Medulla oblongata (tissue), 1 donor: ENCODE results near the gene TRIM77.
"Not testable (repeated sequence)": the region's sequence is repeated elsewhere in the genome, so short reads cannot be mapped to it uniquely, and the experiment has no call there.

ENCODE experiments used
- DNase-seq: peaks from one replicate; pipeline ENCODE4 v3.0.0-alpha.2; 2015; ENCODE audit errors: extremely low spot score

TRIM77 gene

GRCh38 chr11:89709999-89710398 is at the start of gene TRIM77:
TSS of gene TRIM77 (plus strand) at chr11:89710299. CDS start at chr11:89710299, 0 bp downstream.
- not testable (repeated sequence) for DNase-seq

DNA sequence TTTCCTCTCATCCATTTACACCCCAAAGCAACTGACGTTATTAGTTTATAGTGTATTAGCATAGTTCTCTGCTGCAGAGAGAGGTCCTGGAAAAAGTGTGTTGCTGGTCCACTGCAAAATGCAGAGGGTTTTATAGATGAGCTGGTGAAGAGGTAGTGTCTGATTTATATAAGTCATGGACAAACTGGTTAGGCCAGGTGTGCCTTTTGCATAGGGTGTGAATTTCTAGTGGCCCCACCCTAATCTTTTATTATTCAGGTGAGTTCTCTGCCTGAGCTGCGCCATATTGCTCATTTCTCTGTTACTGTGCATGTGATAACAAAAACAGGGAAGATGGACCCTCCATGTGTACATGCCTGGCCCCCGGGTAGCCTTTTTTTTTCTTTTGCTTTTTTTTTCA is 43.1 kb upstream of the TRIM77 start:
- DNase-seq, result no peak

- DNase-seq, result not testable (repeated sequence)
These were observed 41.9 kb upstream of the TRIM77 start for GRCh38 chr11:89668158-89668557.

DNA sequence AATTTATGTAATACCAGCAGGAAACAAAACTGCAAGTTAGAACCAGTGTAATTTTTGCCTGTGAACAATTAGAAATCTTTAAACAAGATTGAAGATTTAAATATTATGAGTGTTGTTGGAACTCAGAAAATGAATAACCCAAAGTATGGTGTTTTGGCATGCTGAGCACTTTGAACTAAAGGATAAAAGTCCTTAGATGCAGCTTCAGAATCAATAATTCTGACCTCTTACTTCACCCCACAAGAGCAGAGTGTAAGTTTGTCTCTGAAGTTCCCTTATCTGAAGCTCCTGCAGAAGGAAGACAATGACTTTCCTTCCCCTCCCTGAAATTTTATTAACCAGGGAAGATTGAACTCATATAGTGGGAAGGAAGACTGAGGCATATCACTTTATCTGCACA is 40.5 kb upstream of the TRIM77 start:
- not testable (repeated sequence) for DNase-seq

DNA sequence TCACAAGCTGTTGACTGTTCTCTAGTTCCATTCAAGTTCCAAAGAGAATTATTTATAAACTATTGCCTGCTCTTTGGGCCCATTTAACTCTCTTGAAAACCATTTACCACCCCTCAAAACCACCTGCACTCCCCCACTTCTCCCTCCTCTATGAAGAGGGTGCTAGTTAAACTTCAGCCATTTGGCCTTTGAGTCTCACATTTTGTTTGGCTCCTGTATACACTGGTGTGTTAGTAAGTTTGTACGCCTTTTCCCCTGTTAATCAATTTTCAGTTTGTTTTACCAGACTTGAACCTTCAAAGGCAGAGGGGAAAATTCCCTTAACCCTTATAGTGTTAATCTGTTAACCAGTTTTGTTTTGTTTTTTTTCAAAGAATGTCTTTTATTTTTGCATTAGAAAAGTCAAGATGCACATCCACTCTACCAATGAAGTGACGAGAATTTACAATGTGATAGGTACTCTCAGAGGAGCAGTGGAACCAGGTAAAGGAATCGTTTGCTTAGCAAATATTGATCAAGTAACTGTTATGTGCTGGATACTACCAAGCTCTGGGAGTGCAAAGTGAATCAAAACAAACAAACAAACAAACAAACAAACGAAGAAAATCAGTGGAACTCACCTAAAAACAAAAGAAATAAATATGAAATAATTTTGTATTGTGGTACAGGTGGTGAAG is 40.0 kb upstream of the TRIM77 start:
- DNase-seq, result not testable (repeated sequence)

DNA sequence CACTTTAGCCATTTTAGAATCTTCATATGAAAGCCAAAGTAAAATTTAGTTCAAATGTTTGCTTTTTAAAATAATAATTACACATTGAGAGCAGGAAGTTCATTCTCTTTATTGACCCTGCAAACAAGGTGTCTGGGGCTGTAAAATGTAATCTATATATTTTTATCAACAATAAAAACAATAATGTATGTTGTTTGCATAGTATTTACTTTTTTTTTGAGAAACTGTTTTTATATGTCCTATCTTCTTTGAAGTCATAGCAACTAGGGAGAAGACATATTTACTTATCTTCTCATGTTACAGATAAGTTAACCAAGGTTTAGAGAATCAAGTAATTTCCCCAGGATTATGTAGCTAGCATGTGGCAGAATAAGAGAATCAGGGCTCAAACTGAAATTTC is 37.6 kb upstream of the TRIM77 start:
- not testable (repeated sequence) for DNase-seq

DNA sequence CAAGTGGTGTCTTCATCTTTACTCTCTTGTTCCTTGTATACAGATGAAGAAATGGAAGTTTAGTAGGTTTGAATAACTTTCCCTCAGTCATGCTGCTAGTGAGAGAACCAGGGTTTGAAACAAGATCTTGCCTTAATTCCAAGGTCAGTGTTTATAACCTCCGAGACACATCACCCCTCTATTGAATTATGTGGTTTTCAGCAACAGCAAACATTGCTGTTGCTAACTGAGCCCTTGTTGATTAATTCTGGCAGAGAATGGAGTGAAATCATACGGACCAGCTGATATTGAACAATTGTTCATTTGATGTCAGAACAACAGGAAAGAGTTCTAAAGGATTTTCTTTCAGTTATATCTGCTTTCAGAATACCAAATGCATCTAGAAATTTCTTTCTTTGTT is 36.7 kb upstream of the TRIM77 start:
- DNase-seq, result peak; percentile 59

GRCh38 chr11:89675383-89675782 is 34.7 kb upstream of the TRIM77 start:
- peak; percentile 45 for DNase-seq

GRCh38 chr11:89675948-89676347 is 34.2 kb upstream of the TRIM77 start:
- not testable (repeated sequence) for DNase-seq

GRCh38 chr11:89707080-89707479 is 3.0 kb upstream of the TRIM77 start:
- not testable (repeated sequence) for DNase-seq

- DNase-seq, result not testable (repeated sequence)
These were observed 14.9 kb downstream of the TRIM77 start for GRCh38 chr11:89724866-89725498.

DNA sequence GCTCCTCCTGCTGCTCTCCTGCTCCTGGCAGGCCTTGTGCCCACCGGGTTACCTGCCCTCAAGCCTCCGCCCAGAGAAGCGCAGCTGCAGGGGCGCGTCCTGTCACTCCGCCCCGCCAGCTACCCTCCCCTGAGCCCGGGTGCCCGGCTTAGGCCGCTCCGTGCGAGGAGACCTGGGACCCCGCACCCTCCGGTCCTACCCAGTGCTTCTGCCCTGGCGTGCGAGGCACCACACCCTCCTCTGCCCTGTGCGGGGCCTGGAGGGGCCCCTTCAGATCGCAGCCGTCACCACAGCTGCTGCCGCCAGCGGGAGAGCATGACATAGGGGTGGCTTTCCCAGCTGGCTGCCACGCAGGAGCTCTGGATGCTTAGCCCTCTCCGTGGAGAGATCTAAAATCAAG is 20.1 kb downstream of the TRIM77 start:
- DNase-seq, result not testable (repeated sequence)

- peak; percentile 70 for DNase-seq
These were observed 26.5 kb downstream of the TRIM77 start for GRCh38 chr11:89736566-89736965.

DNA sequence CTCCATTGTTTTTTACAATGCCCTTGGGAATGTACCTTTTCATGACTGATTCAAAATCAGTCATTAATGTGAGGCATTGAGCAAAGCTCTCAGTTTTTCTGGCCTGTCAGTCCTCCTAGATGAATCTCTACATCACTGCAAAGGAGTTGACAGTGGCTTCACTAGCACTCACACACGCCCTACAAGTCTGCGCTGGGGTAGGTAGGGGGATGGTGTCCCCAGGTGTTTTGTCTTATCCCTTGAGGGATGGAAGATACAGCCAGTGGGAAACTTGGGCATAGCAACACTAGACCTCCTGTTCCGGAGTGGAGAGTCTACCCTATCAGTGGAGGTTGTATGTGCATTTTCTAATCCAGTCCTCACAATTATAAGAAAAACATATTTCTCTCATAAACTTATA is 27.0 kb downstream of the TRIM77 start:
- no peak for DNase-seq

DNA sequence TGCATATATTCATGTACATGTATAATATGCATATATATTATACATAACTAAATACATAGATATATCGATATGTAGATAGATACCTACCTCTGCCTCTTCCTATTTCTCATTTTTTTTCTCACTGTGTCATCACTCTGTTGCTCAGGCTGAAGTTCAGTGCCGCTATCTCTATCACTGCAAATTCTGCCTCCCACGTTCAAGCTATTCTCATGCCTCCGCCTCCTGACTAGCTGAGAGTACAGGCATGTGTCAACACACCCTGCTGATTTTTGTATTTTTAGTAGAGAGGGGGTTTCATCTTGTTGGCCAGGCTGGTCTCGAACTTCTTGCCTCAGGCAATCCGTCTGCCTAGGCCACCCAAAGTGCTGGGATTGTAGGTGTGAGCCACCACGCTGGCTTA is 31.3 kb downstream of the TRIM77 start:
- DNase-seq, result not testable (repeated sequence)

- DNase-seq, result not testable (repeated sequence)
These were observed 34.1 kb downstream of the TRIM77 start for GRCh38 chr11:89744158-89744557.

DNA sequence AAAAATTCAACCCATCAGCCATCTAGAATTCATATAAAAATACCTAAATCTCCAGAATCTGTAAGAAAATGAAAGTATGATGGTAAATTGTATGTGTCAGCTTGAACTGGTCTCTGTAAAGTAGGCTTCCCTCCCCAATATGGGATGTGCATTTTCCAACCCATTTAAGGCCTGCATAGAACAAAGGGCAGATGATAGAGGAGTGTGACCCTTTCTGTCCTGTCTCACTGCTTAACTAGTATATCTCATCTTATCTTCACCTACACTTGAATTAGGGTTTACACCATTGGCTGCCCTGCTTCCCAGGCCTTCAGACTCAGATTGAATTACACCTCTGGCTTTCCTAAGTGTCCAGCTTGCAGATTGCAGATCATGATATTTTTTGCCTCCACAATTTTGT is 40.7 kb downstream of the TRIM77 start:
- not testable (repeated sequence) for DNase-seq
